ENCODE measurements around the gene CEP89. TPM values are rescaled to one million over a fixed set of nuclear protein-coding genes. Genes with fewer than 3 reads are reported as not detected.
A peak's percentile ranks its signal among the peaks of the same experiment; 100 is the strongest.
"Not testable (repeated sequence)": the region's sequence is repeated elsewhere in the genome, so short reads cannot be mapped to it uniquely, and the experiment has no call there.

Gene CEP89
- total RNA-seq, 2 donors from 2014 or later: 9.5 to 9.8 TPM

- H3K4me1 Mint-ChIP-seq: peaks cover 5% of the 10 kb centered on the region
- H3K4me3 Mint-ChIP-seq: no peak overlapping the region
- ATAC-seq: no peak
- H3K36me3 Mint-ChIP-seq (ENCODE audit: low read depth): no peaks in the 10 kb centered on the region
- H3K27me3 Mint-ChIP-seq: no peaks in the 10 kb centered on the region
- no peak overlapping the region for H3K27ac Mint-ChIP-seq
- no peak for DNase-seq
- H3K9me3 ChIP-seq (ENCODE audit: control insufficient read depth, low read length, poor library complexity, severe bottlenecking): no peaks in the 10 kb centered on the region
Observed at GRCh38 chr19:32858155-32858554, 113.6 kb downstream of the CEP89 start.

- ATAC-seq: no peak
- Mint-ChIP-seq H3K4me1 (peaks cover 5% of the 10 kb centered on the region), H3K27ac (no peak overlapping the region), H3K27me3 (no peaks in the 10 kb centered on the region), H3K4me3 (no peak overlapping the region), H3K36me3 (ENCODE audit: low read depth) (no peaks in the 10 kb centered on the region)
- no peak for DNase-seq
- H3K9me3 ChIP-seq (ENCODE audit: control insufficient read depth, low read length, poor library complexity, severe bottlenecking): no peaks in the 10 kb centered on the region
Observed at GRCh38 chr19:32857584-32857983, 114.2 kb downstream of the CEP89 start.

- not testable (repeated sequence) for H3K36me3 Mint-ChIP-seq (ENCODE audit: low read depth); H3K9me3 ChIP-seq (ENCODE audit: control insufficient read depth, low read length, poor library complexity, severe bottlenecking); H3K27me3 Mint-ChIP-seq; H3K4me1 Mint-ChIP-seq; H3K4me3 Mint-ChIP-seq; ATAC-seq; H3K27ac Mint-ChIP-seq; DNase-seq
Observed at GRCh38 chr19:32856818-32857217, 114.9 kb downstream of the CEP89 start.

- H3K4me3 Mint-ChIP-seq: no peak overlapping the region
- H3K27ac Mint-ChIP-seq: no peak overlapping the region
- ATAC-seq (no peak), DNase-seq (no peak)
- H3K27me3 Mint-ChIP-seq: no peaks in the 10 kb centered on the region
- H3K4me1 Mint-ChIP-seq: peaks cover 3% of the 10 kb centered on the region
- H3K9me3 ChIP-seq (ENCODE audit: control insufficient read depth, low read length, poor library complexity, severe bottlenecking): no peaks in the 10 kb centered on the region
- H3K36me3 Mint-ChIP-seq (ENCODE audit: low read depth): no peaks in the 10 kb centered on the region
Observed at GRCh38 chr19:32852216-32852615, 119.5 kb downstream of the CEP89 start.

GRCh38 chr19:32848035-32848434 lies 123.7 kb downstream of the CEP89 start:
- not testable (repeated sequence) for H3K27ac Mint-ChIP-seq; H3K9me3 ChIP-seq (ENCODE audit: control insufficient read depth, low read length, poor library complexity, severe bottlenecking); H3K4me3 Mint-ChIP-seq; H3K4me1 Mint-ChIP-seq; H3K27me3 Mint-ChIP-seq; DNase-seq; H3K36me3 Mint-ChIP-seq (ENCODE audit: low read depth); ATAC-seq

GRCh38 chr19:32843716-32844245 lies 128.0 kb downstream of the CEP89 start:
- H3K9me3 ChIP-seq (ENCODE audit: control insufficient read depth, low read length, poor library complexity, severe bottlenecking): peaks cover 2% of the 10 kb centered on the region
- DNase-seq (no peak), ATAC-seq (no peak)
- Mint-ChIP-seq H3K27me3 (no peaks in the 10 kb centered on the region), H3K4me3 (no peak overlapping the region), H3K36me3 (ENCODE audit: low read depth) (peaks cover 5% of the 10 kb centered on the region), H3K27ac (no peak overlapping the region), H3K4me1 (no peaks in the 10 kb centered on the region)

GRCh38 chr19:32842061-32842460 lies 129.7 kb downstream of the CEP89 start:
- no peak for DNase-seq
- Mint-ChIP-seq H3K4me3 (no peak overlapping the region), H3K27me3 (no peaks in the 10 kb centered on the region), H3K36me3 (ENCODE audit: low read depth) (peaks cover 5% of the 10 kb centered on the region), H3K27ac (no peak overlapping the region), H3K4me1 (no peaks in the 10 kb centered on the region)
- peaks cover 2% of the 10 kb centered on the region for H3K9me3 ChIP-seq (ENCODE audit: control insufficient read depth, low read length, poor library complexity, severe bottlenecking)
- no peak for ATAC-seq

GRCh38 chr19:32837531-32837930 lies 134.2 kb downstream of the CEP89 start:
- Mint-ChIP-seq H3K4me3 (no peak overlapping the region), H3K36me3 (ENCODE audit: low read depth) (peaks cover 5% of the 10 kb centered on the region), H3K4me1 (no peaks in the 10 kb centered on the region), H3K27me3 (no peaks in the 10 kb centered on the region), H3K27ac (no peak overlapping the region)
- DNase-seq (no peak), ATAC-seq (no peak)
- peaks cover 2% of the 10 kb centered on the region for H3K9me3 ChIP-seq (ENCODE audit: control insufficient read depth, low read length, poor library complexity, severe bottlenecking)

GRCh38 chr19:32833388-32833787 lies 138.4 kb downstream of the CEP89 start:
- H3K27ac Mint-ChIP-seq; H3K36me3 Mint-ChIP-seq (ENCODE audit: low read depth); DNase-seq; H3K4me1 Mint-ChIP-seq; H3K9me3 ChIP-seq (ENCODE audit: control insufficient read depth, low read length, poor library complexity, severe bottlenecking); H3K4me3 Mint-ChIP-seq; ATAC-seq: not testable (repeated sequence)
- peaks cover 13% of the 10 kb centered on the region for H3K27me3 Mint-ChIP-seq

GRCh38 chr19:32832825-32833224 lies 138.9 kb downstream of the CEP89 start:
- H3K4me3 Mint-ChIP-seq; ATAC-seq; H3K9me3 ChIP-seq (ENCODE audit: control insufficient read depth, low read length, poor library complexity, severe bottlenecking); DNase-seq; H3K4me1 Mint-ChIP-seq; H3K36me3 Mint-ChIP-seq (ENCODE audit: low read depth); H3K27ac Mint-ChIP-seq: not testable (repeated sequence)
- peaks cover 13% of the 10 kb centered on the region for H3K27me3 Mint-ChIP-seq

GRCh38 chr19:32832094-32832493 lies 139.7 kb downstream of the CEP89 start:
- not testable (repeated sequence) for H3K4me3 Mint-ChIP-seq; ATAC-seq; H3K9me3 ChIP-seq (ENCODE audit: control insufficient read depth, low read length, poor library complexity, severe bottlenecking); H3K4me1 Mint-ChIP-seq; DNase-seq; H3K27ac Mint-ChIP-seq; H3K36me3 Mint-ChIP-seq (ENCODE audit: low read depth)
- H3K27me3 Mint-ChIP-seq: peaks cover 13% of the 10 kb centered on the region

- H3K27ac Mint-ChIP-seq: no peak overlapping the region
- H3K9me3 ChIP-seq (ENCODE audit: control insufficient read depth, low read length, poor library complexity, severe bottlenecking): no peaks in the 10 kb centered on the region
- peaks cover 5% of the 10 kb centered on the region for H3K36me3 Mint-ChIP-seq (ENCODE audit: low read depth)
- ATAC-seq (no peak), DNase-seq (no peak)
- H3K4me3 Mint-ChIP-seq: no peak overlapping the region
- H3K27me3 Mint-ChIP-seq: peaks cover 13% of the 10 kb centered on the region
- H3K4me1 Mint-ChIP-seq: peaks cover 8% of the 10 kb centered on the region
Observed at GRCh38 chr19:32831611-32832010, 140.1 kb downstream of the CEP89 start.

GRCh38 chr19:32830231-32831014 lies 141.3 kb downstream of the CEP89 start:
- DNase-seq (no peak), ATAC-seq (no peak)
- H3K9me3 ChIP-seq (ENCODE audit: control insufficient read depth, low read length, poor library complexity, severe bottlenecking): no peaks in the 10 kb centered on the region
- H3K36me3 Mint-ChIP-seq (ENCODE audit: low read depth): peaks cover 5% of the 10 kb centered on the region
- H3K4me1 Mint-ChIP-seq: peaks cover 8% of the 10 kb centered on the region
- H3K27ac Mint-ChIP-seq: no peak overlapping the region
- no peak overlapping the region for H3K4me3 Mint-ChIP-seq
- peaks cover 13% of the 10 kb centered on the region for H3K27me3 Mint-ChIP-seq

- Mint-ChIP-seq H3K4me1 (peaks cover 8% of the 10 kb centered on the region), H3K27me3 (peaks cover 13% of the 10 kb centered on the region), H3K27ac (peak overlapping the region; percentile 34), H3K4me3 (peak overlapping the region; percentile 77), H3K36me3 (ENCODE audit: low read depth) (peaks cover 5% of the 10 kb centered on the region)
- DNase-seq: no peak
- H3K9me3 ChIP-seq (ENCODE audit: control insufficient read depth, low read length, poor library complexity, severe bottlenecking): no peaks in the 10 kb centered on the region
- no peak for ATAC-seq
Observed at GRCh38 chr19:32829345-32829896, 142.3 kb downstream of the CEP89 start.

All from T-helper 17 cell (primary cell).